Measurements from ENCODE around the gene INO80. TPM values are rescaled to one million over a fixed set of nuclear protein-coding genes. Genes with fewer than 3 reads are reported as not detected.

INO80 gene
- total and polyA plus RNA-seq, 12 donors = 4.8 to 14.8 (median 11.7) TPM

DNA sequence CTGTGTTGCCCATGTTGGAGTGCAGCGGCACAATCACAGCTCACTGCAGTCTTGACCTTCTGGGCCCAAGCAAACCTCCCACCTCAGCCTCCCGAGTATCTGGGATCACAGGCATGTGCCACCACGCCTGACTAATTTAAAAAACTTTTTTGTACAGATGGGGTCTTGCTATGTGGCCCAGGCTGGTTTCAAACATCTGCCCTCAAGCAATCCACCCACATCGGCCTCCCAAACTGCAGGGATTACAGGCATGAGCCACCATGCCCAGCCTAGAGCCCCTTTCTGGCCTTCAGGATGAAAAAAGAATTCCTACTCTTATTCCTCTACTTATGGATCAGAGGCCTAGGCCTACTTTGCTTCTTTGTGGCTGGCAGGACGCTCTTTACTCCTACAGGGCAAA, 123.3 kb downstream of the INO80 start:
- Histone ChIP-seq H3K4me1 (peaks cover 0 to 7% (median 0%) of the 10 kb centered on the region in 9 donors), H3K27ac (no peak overlapping the region), H3K27me3 (no peaks in the 10 kb centered on the region), H3K4me3 (no peak overlapping the region), H3K36me3 (peaks cover 0 to 91% (median 32%) of the 10 kb centered on the region in 9 donors), H3K9me3 (no peaks in the 10 kb centered on the region)
- ATAC-seq (no peak), DNase-seq (no peak)
- WGBS, 2 donors = 97 to 98% methylated on average over 5 of the region's 5 CpGs
- TF ChIP-seq, protein P1, sequence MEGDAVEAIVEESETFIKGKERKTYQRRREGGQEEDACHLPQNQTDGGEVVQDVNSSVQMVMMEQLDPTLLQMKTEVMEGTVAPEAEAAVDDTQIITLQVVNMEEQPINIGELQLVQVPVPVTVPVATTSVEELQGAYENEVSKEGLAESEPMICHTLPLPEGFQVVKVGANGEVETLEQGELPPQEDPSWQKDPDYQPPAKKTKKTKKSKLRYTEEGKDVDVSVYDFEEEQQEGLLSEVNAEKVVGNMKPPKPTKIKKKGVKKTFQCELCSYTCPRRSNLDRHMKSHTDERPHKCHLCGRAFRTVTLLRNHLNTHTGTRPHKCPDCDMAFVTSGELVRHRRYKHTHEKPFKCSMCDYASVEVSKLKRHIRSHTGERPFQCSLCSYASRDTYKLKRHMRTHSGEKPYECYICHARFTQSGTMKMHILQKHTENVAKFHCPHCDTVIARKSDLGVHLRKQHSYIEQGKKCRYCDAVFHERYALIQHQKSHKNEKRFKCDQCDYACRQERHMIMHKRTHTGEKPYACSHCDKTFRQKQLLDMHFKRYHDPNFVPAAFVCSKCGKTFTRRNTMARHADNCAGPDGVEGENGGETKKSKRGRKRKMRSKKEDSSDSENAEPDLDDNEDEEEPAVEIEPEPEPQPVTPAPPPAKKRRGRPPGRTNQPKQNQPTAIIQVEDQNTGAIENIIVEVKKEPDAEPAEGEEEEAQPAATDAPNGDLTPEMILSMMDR (IDR thresholded peaks at IDR 0.05) = no peak
- intact Hi-C loops (cut with DNase I) = no loop called here

DNA sequence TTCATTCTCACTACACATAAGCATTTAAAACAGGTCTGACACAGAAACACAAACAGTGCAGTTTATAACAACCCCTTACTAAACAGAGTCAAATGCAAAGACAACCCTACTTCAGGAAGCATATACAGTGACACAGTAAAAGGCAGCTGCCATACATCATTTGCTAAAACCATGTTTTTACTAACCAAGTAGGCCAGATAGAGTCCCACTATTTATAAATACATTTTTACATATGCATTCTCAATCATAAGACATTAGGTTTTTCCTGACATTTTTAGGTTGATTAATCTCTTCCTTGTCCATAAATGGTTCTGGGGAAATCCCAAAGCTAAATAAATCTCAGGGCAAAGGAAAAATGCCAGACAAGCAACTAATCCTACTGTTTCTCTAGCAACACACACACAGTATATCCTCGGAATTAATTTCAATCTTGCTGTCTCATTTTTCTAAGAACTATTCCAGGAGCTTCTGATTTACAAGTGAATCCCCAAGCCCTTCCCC, 123.8 kb downstream of the INO80 start:
- TF ChIP-seq, protein P1 (IDR thresholded peaks at IDR 0.05) = no peak
- no peaks in the 10 kb centered on the region for H3K9me3 ChIP-seq
- no peak for DNase-seq
- no peak overlapping the region for H3K4me3 ChIP-seq
- ATAC-seq = no peak
- no peak overlapping the region for H3K27ac ChIP-seq
- WGBS, 2 donors = 69 to 70% methylated on average over 1 of the region's 1 CpG
- H3K4me1 ChIP-seq = peaks cover 0 to 7% (median 0%) of the 10 kb centered on the region in 9 donors
- H3K27me3 ChIP-seq = no peaks in the 10 kb centered on the region
- intact Hi-C loops (cut with DNase I) = no loop called here
- peaks cover 0 to 91% (median 30%) of the 10 kb centered on the region in 9 donors for H3K36me3 ChIP-seq

DNA sequence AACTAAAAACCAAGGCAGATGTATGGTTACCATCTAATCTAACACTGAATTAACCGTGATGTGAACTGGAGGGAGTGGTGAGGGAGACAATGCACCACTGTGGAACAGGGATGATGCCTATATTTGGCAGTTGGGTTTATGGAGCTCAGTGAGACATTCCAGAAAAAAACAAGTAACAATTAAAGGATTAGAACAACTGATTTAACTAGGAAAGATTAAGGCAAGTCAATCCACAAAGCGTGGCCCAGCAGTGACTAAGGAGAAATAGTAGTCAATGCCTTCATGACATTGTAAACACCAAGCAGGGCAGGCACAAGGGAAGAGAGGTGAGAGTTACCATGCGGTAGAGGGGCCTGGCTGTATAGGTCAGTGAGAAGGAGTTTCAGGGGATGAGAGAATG, 124.7 kb downstream of the INO80 start:
- TF ChIP-seq, protein P1 (IDR thresholded peaks at IDR 0.05) = no peak
- Histone ChIP-seq H3K36me3 (peaks cover 0 to 91% (median 29%) of the 10 kb centered on the region in 9 donors), H3K9me3 (no peaks in the 10 kb centered on the region), H3K27ac (no peak overlapping the region), H3K27me3 (no peaks in the 10 kb centered on the region), H3K4me3 (no peak overlapping the region), H3K4me1 (peaks cover 0 to 7% (median 0%) of the 10 kb centered on the region in 9 donors)
- intact Hi-C loops (cut with DNase I) = no loop called here
- WGBS, 2 donors = 96 to 98% methylated on average over 3 of the region's 3 CpGs
- DNase-seq = no peak
- no peak for ATAC-seq

DNA sequence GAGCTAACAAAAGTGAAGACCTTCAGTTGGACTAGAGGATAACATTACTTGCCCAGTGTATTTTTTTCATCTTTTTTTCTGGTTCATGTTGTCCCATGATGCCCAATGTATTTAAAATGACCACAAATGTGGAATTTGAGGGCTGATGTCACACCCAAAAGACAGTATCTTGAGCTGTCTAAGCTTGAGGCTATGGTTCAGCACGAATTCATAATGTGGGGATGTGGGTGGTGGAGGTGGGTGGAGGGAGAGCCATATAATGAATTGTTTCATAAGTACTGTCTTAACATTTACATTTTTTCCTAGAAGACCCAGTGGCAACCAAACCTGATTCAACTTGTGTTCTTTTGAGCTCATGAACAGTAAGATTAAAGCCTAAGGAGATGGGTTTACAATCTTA, 125.3 kb downstream of the INO80 start:
- Histone ChIP-seq H3K4me1 (peaks cover 0 to 7% (median 0%) of the 10 kb centered on the region in 9 donors), H3K27me3 (no peaks in the 10 kb centered on the region), H3K4me3 (no peak overlapping the region), H3K36me3 (peaks cover 0 to 91% (median 26%) of the 10 kb centered on the region in 9 donors), H3K9me3 (no peaks in the 10 kb centered on the region), H3K27ac (no peak overlapping the region)
- no peak for DNase-seq
- TF ChIP-seq, protein P1 (IDR thresholded peaks at IDR 0.05) = no peak
- no peak for ATAC-seq
- WGBS, 2 donors = 0 to 2% methylated on average over 1 of the region's 1 CpG
- intact Hi-C loops (cut with DNase I) = no loop called here
